A673 (cell line): ENCODE results near the gene MGAT5.

Experiments used
- CTCF ChIP-seq: fragments of 300-800, 200-600 bp; sonication (generic); conservative IDR thresholded peaks from 2 replicates; pipeline ENCODE4 v1.5.1; 2017; ENCODE audit warnings: low read depth, mild to moderate bottlenecking, antibody characterized with exemption, low read length, moderate library complexity, mixed read lengths
- EZH2 ChIP-seq: fragments of 200-600 bp; sonication (generic); IDR thresholded peaks from 2 replicates; pipeline ENCODE4 v1.6.1; 2017; ENCODE audit warnings: borderline replicate concordance, low read depth, mild to moderate bottlenecking, mixed read lengths, antibody characterized with exemption, low read length; ENCODE audit not compliant: poor library complexity, severe bottlenecking

GRCh38 chr2:134500211-134500935, 246.5 kb downstream of the MGAT5 start:
- TF ChIP-seq CTCF (no peak), EZH2 (no peak)
